Suprapubic skin (tissue), 3 donors: ENCODE measurements around the gene CNTN1.

Experiments
- EP300 ChIP-seq: sonication (generic); formaldehyde crosslinking; IDR thresholded peaks from one replicate; pipeline ENCODE4 v1.6.1; 2017; ENCODE audit warnings: antibody characterized with exemption
- TF ChIP-seq, protein P1 (sequence below), 2 donors: fragments of 200-600 bp in 1 of 2; fragments of 450-650 bp in 1 of 2; sonication (generic) in 1 of 2; IDR thresholded peaks; one replicate each; pipeline ENCODE4 v1.5.1; 2016 to 2019; ENCODE audit warnings: antibody characterized with exemption in 2 of 2, mild to moderate bottlenecking in 1 of 2, moderate library complexity in 1 of 2

DNA sequence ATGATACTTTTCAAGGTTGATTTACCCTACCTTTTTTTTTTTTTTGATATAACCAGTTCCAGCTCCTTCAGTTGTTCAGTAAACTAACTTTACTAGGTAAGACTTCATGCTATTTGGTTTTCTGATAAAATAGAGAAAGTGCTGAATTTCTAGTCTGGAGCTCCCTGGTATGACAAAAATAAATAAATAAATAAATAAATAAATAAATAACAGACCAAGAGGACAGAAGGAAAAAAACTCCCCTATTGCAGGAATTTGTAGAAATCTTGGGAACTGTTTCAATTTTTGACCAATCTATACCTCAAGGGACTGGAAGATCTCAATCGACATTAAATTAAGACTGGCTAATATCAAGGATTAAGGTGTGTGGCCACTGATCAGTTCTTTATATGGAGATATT, 265.2 kb downstream of the CNTN1 start:
- TF ChIP-seq, protein P1, sequence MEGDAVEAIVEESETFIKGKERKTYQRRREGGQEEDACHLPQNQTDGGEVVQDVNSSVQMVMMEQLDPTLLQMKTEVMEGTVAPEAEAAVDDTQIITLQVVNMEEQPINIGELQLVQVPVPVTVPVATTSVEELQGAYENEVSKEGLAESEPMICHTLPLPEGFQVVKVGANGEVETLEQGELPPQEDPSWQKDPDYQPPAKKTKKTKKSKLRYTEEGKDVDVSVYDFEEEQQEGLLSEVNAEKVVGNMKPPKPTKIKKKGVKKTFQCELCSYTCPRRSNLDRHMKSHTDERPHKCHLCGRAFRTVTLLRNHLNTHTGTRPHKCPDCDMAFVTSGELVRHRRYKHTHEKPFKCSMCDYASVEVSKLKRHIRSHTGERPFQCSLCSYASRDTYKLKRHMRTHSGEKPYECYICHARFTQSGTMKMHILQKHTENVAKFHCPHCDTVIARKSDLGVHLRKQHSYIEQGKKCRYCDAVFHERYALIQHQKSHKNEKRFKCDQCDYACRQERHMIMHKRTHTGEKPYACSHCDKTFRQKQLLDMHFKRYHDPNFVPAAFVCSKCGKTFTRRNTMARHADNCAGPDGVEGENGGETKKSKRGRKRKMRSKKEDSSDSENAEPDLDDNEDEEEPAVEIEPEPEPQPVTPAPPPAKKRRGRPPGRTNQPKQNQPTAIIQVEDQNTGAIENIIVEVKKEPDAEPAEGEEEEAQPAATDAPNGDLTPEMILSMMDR (IDR thresholded peaks at IDR 0.05) = no peak
- no peak for TF ChIP-seq EP300
